HTERT RPE-1 (cell line): Measurements from ENCODE around the gene BPHL.
"Not testable (repeated sequence)": the region's sequence is repeated elsewhere in the genome, so short reads cannot be mapped to it uniquely, and the experiment has no call there.

Experiments
- in situ Hi-C: fragments of 300-500 bp; cut with MboI; formaldehyde crosslinking; loops from 4 replicates; pipeline ENCODE4 v1.14.3; 2020; ENCODE audit warnings: low sequenced_read_pairs

Gene BPHL

DNA sequence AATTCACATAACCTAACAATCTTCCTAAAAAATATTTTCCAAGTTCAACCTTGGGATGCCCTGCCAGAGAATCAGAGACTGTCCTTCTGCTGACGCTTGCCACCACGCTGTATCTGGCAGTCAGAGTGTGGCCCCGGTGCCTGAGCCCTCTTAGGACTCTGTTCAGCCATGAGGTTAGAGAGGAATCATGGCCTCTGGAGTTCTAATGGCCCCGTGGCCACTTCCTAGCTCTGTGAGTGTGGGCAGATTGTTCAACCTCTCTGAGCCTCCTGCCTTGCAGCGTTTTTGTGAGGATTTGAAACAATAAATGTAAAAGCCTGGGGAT is 2.2 kb downstream of the BPHL start:
- in situ Hi-C loops = no loop called here

DNA sequence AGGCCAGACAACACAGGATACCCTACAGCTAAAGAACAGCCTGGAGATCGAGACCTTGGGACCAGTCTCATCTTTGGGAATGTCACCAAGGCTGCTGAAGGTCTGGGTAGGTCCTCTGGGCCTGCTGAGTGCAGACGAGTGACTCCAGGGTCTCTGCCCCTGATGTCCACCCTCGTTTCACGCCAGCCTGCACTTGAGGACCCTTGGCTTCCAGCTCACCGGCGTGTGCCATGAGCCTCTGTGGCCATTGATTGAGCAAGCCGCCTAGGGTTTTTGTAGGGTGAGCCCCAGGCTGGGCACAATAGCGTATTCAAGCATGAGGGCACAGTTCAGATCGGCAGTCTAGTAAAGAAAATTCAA is 4.3 kb downstream of the BPHL start:
- in situ Hi-C loops = no loop called here

DNA sequence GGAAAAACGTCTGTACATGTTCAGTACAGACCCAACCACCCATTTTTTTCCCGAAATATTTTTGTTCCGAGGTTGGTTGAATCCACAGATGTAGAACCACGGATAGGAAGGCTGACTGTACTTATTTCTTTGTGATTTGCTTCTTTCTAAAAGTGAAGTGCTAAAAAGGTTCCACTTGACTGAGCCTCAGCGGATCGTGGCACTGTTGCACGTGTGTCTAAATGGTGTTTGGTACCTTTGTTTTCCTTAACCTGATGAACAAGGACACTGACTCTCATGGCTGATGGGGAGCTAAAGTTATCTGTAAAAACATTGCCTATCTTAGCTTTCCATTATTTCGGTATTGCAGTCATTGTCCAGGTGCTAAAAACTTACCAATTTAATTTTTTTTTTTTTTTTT is 6.2 kb downstream of the BPHL start:
- in situ Hi-C loops = no loop called here

DNA sequence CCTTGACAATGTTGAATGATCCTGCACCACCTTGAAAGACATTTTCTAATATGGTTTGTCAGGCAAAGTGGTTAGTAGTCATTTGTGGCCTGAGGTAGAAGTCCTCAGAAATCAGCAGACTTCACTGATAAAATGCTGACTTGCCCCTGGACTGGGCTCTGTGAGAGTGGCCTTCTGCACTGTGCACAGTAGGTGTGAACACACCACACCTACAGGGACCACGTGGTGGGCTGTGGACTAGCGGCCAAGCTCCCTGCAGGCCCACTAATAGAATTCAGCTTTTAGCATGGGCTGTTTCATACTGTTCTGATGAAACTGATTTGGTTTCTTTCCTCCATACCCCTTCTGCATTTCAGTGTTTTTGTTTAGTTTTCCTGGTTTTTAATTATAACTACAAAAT is 7.3 kb downstream of the BPHL start:
- in situ Hi-C loops = no loop called here

DNA sequence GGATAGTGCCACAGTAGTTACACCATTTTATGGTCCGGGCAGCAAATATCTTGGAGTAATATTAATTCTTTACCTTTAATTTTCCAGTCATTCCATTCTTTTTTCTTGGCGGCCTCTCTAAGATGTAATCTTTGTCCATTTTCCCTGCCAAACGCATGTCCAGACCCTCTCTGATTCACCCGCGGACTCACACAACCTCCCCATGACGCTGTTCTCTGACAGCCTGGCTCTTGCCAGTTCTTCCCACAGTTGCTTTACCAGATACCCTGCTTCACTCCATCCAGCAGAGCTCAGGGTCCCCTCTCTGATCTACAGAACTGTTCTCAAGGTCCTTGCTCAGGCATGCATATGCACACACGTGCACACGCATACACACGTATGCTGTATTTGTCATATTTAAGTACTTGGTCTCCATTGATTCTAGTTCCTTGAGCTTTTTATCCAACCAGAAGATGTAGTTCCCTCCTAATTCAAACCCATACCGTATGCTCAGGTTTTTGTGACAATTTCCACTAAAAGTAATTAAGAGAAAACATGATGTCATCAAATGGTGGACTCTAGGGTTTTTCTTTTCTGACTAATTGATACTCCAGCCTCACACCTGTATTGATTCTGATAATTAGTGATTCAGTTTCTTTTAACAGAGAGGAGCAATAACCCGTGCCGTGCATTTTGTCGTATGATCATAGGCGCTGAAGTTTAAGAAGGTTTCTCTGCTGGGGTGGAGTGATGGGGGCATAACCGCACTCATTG is 10.0 kb downstream of the BPHL start:
- in situ Hi-C loops = no loop called here

DNA sequence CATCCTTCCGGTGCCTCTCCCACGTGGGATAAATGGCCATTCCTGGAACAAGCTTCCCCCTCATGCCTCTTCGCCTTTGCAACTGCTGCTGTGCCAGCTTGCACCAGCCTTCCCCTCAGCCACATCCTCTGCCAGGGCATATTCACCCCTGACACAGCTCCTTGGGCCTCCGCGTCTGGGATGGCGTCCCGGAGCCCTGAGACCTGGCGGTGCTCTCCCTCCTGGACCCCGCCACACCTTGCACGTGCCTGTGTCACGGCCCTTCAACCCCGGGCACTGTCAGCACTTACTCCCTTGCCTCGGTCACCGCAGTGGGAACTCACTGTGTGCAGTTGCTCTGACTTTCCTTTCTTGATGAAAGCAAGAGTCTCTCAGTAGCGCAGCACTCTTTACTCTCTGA is 13.2 kb downstream of the BPHL start:
- in situ Hi-C loops = no loop called here

DNA sequence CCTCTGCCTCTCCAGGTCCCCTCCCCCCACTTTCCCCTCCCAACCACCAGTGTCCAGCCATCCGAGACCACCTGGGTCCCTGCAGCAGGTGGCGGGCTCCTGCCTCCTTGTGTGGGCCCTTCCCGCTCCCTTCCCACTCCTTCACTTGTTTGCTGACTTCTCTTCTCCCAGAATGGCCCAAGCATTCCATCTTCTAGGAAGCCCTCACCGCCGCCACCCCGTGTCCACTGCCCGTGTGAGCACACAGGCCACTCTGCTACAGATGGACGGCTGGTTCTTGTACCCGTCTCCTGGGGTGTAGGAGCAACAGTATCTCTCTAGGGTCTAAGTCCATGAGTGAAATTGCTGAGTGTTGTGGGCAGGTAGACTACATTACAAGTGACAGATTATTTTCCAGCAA is 15.0 kb downstream of the BPHL start:
- in situ Hi-C loops = no loop called here

DNA sequence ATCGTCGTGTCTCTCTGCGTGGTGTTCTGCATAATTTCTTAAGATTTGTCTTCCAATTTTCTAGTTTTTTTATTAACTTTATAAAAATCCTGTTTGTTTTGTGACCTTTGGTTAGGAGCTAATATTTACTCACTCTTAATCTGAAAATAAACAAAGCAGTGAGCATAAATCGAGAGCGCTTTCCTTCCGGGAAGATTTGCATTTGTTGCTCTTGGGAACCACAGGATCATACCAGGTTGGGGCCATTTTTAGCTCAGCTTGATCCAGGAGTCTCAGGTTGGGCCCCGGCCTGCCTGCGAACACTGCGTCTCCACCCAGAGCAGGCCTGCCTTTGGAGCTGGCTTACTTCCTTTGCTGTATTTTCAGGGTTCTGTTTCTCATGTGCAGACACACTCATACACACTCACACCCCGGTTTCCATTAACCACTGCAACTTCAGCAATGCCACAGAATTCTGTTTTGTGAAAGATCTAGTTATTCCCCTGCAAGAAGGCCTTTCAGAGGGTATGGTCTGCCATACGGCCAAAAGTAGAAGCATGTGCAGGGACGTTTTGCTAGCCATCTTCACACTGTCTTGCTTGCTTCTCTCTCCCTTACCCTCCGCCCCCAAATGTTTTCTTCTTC is 17.3 kb downstream of the BPHL start:
- in situ Hi-C loops = no loop called here

DNA sequence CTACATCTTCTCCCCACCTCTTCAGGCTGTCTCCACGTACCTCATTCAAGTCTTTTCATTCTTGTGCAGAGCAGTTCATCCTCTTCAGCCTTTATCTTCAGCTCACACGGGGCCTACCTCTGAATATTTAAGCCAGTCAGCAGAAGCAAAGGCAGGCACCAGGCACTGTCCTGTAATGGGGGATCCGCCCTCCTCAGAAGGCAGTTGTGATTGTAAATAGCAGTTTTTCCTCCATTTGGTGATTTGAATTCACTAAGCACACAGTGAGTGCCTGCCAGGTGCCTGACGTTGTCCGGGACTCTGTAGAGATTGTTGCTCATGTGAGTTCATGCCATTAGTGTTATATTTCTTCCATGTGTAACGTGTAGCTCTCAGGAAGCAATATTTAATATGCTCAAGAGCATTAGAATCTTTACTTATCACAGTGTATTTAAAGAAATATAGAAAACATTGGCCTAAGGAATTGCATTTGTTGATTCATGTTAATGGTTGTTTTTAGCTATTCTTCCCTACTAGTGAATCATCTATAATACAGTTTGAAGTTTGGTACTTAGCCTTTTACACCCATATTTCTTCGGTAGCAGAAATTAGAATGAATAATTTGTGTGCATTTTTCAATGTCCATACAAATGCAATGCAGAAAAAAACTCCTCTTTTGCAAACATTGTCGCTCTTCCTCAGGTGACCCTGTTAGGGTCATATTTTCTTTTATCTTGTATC is 17.9 kb downstream of the BPHL start:
- in situ Hi-C loops = no loop called here

DNA sequence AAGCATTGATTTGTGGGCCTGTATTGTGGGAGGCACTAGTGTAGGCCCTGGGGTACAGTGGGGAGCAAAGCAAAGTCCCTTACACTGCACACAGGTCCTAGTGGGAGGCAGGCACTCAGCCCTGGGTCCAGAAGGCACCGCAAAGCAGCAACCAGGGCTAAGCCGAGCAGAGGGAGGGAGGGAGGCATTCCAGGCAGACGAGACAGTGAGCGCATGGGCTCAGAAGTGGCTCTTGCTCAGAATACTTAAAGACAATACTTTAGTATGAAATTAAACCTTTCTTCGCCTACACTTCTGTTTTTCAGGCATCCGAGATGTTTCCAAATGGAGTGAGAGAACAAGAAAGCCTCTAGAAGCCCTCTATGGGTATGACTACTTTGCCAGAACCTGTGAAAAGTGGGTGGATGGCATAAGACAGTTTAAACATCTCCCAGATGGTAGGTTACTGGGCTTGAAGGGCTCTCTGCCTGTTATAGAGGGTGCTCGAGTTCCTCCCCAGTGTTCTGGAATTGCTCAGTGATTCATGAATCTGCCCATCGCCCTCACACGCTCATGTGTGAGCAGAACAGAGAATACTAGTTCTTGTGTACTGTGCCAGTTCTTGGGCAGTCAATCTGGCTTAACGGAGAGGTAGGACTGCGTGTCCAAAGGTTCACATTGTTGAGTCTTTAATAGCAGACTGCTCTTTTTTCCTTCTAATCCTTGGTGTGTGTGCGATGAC is 18.7 kb downstream of the BPHL start:
- in situ Hi-C loops = no loop called here

DNA sequence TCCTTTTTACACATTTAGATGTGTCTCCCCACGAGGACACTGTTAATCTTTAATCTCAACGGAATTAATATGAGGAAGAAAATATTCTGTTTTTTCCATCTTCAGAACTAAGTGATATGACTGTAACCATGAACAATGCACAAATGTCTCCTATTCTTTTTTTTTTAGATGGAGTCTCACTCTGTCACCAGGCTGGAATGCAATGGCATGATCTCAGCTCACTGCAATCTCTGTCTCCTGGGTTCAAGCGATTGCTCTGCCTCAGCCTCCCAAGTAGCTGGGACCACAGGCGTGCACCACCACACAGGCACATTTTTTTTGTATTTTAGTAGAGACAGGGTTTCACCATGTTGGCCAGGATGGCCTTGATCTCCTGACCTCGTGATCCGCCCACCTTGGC is 19.4 kb downstream of the BPHL start:
- in situ Hi-C loops = not testable (repeated sequence)

DNA sequence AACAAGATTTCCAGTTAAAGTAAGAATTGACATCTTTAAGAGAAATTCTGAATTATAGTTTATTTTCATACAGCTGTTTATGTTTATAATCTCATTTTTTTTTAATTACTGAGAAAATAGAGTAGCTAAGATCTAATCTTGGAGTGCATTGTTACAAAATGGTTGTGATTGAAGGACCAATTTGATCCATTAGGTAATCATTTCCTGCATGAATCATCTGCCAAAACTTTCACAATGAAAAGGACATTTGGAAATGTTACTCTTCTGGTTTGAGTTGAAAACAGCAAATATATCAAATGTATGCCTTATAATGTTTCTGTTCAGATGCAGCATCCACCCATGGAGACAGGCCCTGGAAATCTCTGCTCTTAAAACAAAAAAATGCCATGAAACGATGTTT is 19.8 kb downstream of the BPHL start:
- in situ Hi-C loops = no loop called here

DNA sequence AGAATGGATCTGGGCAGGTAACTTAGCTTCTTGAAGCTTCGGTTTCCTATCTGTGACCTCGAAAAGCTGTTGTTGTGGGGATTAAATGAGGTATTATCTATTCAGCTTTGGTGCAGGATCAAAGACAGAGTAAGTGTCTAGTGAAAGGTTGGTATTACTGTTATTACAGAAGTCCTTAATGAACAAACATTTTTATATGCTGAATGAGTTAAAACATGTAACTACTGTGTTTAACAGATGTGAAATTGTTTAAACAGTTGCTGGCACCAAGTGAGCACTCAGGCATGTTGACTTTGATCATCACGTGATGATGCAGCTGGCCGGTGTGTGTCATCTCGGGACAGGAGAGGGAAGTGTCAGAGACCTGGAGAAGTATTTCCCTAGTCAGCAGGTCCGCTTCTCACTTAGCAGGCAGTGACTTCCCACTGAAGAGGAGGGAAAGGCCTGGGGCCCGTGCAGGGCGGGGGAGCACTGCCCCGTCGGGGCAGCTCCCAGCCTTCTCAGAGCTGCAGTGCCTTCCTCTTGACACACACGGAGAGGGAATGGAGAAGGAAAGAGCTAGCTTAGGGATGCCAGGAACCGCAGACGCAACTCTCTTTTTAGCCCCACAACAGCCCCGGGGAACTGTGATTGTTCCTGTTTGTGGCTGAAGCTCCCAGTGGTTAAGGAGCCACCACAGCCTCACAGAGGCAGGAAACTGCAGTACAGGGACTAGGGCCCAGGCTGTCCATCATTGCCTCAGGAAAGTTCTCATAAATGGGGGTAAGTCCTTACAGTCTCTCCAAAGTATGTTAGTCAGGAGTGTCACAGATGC is 20.8 kb downstream of the BPHL start:
- in situ Hi-C loops = no loop called here

DNA sequence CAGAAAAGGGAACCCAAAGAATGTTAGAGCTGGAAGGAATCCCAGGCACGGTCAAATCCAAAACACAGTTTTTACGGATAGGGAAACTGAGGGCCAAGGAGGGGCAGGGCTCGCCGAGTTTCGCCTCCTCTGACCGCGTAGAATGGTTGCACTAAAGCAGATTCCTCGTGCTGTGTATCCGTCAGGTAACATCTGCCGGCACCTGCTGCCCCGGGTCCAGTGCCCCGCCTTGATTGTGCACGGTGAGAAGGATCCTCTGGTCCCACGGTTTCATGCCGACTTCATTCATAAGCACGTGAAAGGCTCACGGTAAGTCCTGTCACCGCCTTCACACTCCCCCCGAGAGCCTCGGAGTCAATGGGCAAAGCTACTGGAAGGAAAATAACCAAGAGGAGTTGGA is 21.7 kb downstream of the BPHL start:
- in situ Hi-C loops = no loop called here

DNA sequence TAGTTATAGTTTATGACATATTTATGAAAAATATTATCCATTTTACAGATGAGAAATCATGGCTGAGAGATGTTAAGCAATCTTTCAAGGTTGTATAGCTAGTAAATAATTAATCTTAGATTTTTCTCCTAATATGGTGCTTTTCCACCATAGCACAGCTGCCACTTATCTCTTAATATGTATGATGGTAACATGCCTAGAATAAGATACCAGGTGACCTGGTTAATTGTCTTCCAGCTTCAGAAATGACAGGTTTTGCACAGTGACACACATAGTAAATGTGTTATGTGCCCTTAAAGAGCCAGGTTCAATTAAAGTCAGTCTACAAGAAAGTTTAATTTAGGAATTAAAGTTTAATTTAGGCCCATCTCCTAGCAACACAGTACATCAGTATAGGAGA is 24.0 kb downstream of the BPHL start:
- in situ Hi-C loops = no loop called here

DNA sequence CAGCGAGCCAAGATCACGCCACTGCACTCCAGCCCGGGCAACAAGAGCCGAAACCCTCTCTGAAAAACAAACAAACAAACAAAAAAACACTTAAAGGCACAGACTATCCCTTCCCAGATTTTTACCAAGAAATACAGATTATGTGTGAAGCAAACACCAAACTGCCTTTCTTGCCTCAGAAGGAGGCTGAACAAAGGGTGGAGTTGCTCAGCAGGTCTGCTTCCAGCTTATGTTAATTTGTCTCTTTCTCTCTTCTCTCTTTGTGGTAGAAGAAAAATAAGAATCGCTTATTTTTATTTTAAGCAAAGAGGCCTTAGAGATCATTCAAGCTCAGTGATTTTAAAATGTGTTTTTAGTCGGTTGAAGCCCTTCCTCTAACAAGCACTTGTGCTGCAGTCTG is 24.6 kb downstream of the BPHL start:
- in situ Hi-C loops = no loop called here

DNA sequence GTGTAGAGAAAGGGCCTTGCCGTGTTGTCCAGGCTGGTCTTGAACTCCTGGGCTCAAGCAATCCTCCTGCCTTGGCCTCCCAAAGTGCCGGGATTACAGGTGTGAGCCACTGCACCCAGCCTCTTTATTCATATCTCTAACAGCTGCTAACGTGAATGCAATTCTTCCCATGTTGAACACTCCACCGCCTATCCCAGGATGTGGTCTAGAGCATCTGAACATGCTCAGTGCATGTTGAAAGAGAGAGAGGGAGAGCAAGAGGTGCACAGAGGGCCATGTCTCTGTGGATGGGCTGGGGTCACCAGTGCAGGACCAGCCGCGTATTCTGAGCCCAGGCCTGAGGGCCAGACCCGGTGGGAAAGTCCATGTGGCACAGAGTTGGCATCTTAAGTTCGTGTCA is 26.1 kb downstream of the BPHL start:
- in situ Hi-C loops = no loop called here

DNA sequence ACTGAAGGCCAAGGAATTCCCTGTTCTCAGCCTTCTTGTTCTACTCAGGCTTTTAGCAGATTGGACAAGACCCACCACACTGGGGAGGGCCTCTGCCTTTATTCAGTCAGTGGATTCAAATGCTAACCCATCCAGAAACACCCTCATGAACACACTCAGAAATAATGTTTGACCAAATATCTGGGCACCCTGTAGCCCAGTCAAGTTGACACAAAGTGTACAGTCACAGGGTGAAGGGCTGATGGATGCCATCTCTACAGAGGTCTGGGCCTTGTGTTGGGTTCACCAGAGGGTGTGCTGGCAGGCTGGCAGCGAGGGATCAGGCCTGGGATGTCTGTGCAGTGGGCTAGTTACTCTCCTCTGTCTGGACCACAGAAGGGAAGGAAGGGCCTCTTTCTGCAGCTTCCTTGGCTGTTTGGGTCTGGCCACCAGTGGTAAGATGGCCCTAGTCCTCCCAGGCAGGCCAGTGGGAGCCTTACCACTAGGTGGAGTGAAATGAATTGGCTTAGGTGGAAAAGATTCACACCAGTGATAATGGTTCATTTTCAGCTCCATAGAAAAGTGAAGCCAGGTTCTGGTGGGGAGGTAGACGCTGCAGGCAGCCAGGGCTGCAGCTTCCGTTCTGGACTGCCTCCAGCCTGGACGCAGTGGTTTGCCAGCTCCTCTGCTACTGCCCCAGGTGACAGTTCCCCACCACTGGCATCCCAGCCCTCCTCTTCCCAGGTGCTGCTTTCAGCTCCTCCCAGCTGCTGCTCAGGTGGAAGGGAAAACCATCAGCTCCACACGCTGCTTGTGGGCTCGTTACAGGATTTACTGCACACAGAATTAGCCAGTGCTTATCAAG is 29.6 kb downstream of the BPHL start:
- in situ Hi-C loops = no loop called here

DNA sequence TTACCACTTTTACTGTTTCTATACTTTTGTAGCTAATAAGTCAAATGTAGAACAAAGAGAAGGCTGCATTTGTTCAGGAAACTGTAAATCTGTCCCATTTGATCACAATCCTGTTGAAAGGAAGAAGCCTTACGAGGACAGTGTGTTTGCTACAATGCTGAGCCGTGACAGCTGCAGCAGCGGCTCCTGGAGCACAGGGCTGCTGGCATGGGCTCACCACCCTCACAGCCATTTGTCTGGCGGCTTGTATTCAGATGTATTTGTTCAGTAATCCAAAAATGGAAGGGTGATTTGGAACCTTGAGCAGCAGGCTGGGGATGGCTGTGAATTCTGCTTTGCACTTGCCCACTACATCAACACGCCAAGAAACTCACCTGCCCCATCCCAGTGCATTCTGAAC is 33.2 kb downstream of the BPHL start:
- in situ Hi-C loops = no loop called here

DNA sequence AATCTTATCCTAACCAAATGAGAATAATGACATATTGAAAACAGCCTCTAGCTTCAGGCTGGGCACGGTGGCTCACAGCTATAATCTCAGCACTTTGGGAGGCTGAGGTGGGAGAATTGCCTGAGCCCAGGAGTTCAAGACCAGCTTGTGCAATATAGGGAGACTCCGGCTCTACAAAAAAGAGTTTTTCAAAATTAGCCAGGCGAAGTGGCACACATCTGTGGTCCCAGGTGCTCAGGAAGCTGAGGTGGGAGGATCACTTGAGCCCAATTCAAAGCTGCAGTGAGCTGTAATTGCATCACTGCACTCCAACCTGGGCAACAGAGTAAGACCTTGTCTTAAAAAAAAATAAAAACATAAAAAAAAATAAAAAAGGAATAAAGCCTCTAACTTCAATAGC is 34.2 kb downstream of the BPHL start:
- in situ Hi-C loops = no loop called here
